NCI-H2171 treated with DMSO at 0.1 percent for 48 hours (cell line): Measurements from ENCODE around the gene TGM5.
"Not testable (repeated sequence)": the region's sequence is repeated elsewhere in the genome, so short reads cannot be mapped to it uniquely, and the experiment has no call there.

Source experiments
- DNase-seq: peaks from one replicate; lab custom pipeline; 2025; lab: John Stamatoyannopoulos, UW

The TGM5 gene

GRCh38 chr15:43275740-43276562, 9.2 kb upstream of the TGM5 start:
- no peak for DNase-seq

GRCh38 chr15:43274136-43274535, 7.4 kb upstream of the TGM5 start:
- DNase-seq, result no peak

GRCh38 chr15:43273243-43273642, 6.5 kb upstream of the TGM5 start:
- no peak for DNase-seq

- not testable (repeated sequence) for DNase-seq
Observed at GRCh38 chr15:43271908-43272307, 5.2 kb upstream of the TGM5 start.

GRCh38 chr15:43270676-43271306, 4.1 kb upstream of the TGM5 start:
- no peak for DNase-seq

GRCh38 chr15:43270113-43270665, 3.5 kb upstream of the TGM5 start:
- DNase-seq, result no peak

- no peak for DNase-seq
Observed at GRCh38 chr15:43268111-43269105, 1.7 kb upstream of the TGM5 start.

GRCh38 chr15:43267439-43267838, 711 bp upstream of the TGM5 start:
- no peak for DNase-seq

GRCh38 chr15:43266386-43266785, 342 bp downstream of the TGM5 start:
- no peak for DNase-seq

GRCh38 chr15:43260011-43260615, 6.6 kb downstream of the TGM5 start:
- DNase-seq, result no peak

- no peak for DNase-seq
Observed at GRCh38 chr15:43258781-43259180, 7.9 kb downstream of the TGM5 start.

- no peak for DNase-seq
Observed at GRCh38 chr15:43256341-43256740, 10.4 kb downstream of the TGM5 start.

GRCh38 chr15:43255376-43255775, 11.4 kb downstream of the TGM5 start:
- DNase-seq, result no peak

GRCh38 chr15:43253431-43254403, 13.0 kb downstream of the TGM5 start:
- DNase-seq, result no peak

GRCh38 chr15:43251871-43252250, 14.9 kb downstream of the TGM5 start:
- no peak for DNase-seq

- no peak for DNase-seq
Observed at GRCh38 chr15:43251185-43251870, 15.4 kb downstream of the TGM5 start.

GRCh38 chr15:43250785-43251184, 15.9 kb downstream of the TGM5 start:
- DNase-seq, result no peak

- no peak for DNase-seq
Observed at GRCh38 chr15:43249699-43250203, 17.0 kb downstream of the TGM5 start.

GRCh38 chr15:43249236-43249635, 17.5 kb downstream of the TGM5 start:
- no peak for DNase-seq
